ENCODE data around the gene PKHD1. TPM values are rescaled to one million over a fixed set of nuclear protein-coding genes. Genes with fewer than 3 reads are reported as not detected.
A peak's percentile ranks its signal among the peaks of the same experiment; 100 is the strongest.

The PKHD1 gene
- total RNA-seq, 4 donors from 2014 or later, result 0.09 to 0.83 (median 0.29) TPM; not detected in 1

GRCh38 chr6:52049252-52050050, 38.0 kb downstream of the PKHD1 start:
- H3K4me3 ChIP-seq, result no peak overlapping the region
- no peaks in the 10 kb centered on the region for H3K9me3 ChIP-seq
- DNase-seq, result no peak
- H3K27me3 ChIP-seq, result no peaks in the 10 kb centered on the region
- peaks cover 0 to 3% of the 10 kb centered on the region in 2 donors for H3K4me1 ChIP-seq
- TF ChIP-seq POLR2A (IDR thresholded peaks at IDR 0.05) (no peak), CTCF (IDR thresholded peaks at IDR 0.05) (peak; percentile 29 to 52 (median 39))
- intact Hi-C loops (cut with DNase I; ENCODE audit: low total_unique reads), result no loop called here
- H3K27ac ChIP-seq, result no peak overlapping the region
- H3K36me3 ChIP-seq, result no peaks in the 10 kb centered on the region

GRCh38 chr6:52046456-52046855, 41.0 kb downstream of the PKHD1 start:
- intact Hi-C loops (cut with DNase I; ENCODE audit: low total_unique reads), result no loop called here
- H3K27ac ChIP-seq, result no peak overlapping the region
- H3K4me1 ChIP-seq, result peaks cover 0 to 3% of the 10 kb centered on the region in 2 donors
- H3K27me3 ChIP-seq, result no peaks in the 10 kb centered on the region
- DNase-seq, result no peak
- TF ChIP-seq CTCF (IDR thresholded peaks at IDR 0.05) (no peak), POLR2A (IDR thresholded peaks at IDR 0.05) (no peak)
- no peaks in the 10 kb centered on the region for H3K36me3 ChIP-seq
- no peak overlapping the region for H3K4me3 ChIP-seq
- H3K9me3 ChIP-seq, result no peaks in the 10 kb centered on the region

- Histone ChIP-seq H3K4me3 (no peak overlapping the region), H3K27ac (no peak overlapping the region), H3K36me3 (no peaks in the 10 kb centered on the region), H3K4me1 (peaks cover 0 to 3% of the 10 kb centered on the region in 2 donors), H3K9me3 (no peaks in the 10 kb centered on the region), H3K27me3 (no peaks in the 10 kb centered on the region)
- intact Hi-C loops (cut with DNase I; ENCODE audit: low total_unique reads), result no loop called here
- no peak for DNase-seq
- TF ChIP-seq CTCF (IDR thresholded peaks at IDR 0.05) (no peak), POLR2A (IDR thresholded peaks at IDR 0.05) (no peak)
Measured at GRCh38 chr6:52045481-52045880, 41.9 kb downstream of the PKHD1 start.

- no peak for TF ChIP-seq CTCF (IDR thresholded peaks at IDR 0.05)
- Histone ChIP-seq H3K4me1 (peaks cover 0 to 3% of the 10 kb centered on the region in 2 donors), H3K36me3 (no peaks in the 10 kb centered on the region), H3K4me3 (no peak overlapping the region), H3K27me3 (no peaks in the 10 kb centered on the region), H3K27ac (no peak overlapping the region), H3K9me3 (no peaks in the 10 kb centered on the region)
- DNase-seq, result no peak
- intact Hi-C loops (cut with DNase I; ENCODE audit: low total_unique reads), result no loop called here
Measured at GRCh38 chr6:52045033-52045432, 42.4 kb downstream of the PKHD1 start.

GRCh38 chr6:52042141-52042885, 45.1 kb downstream of the PKHD1 start:
- intact Hi-C loops (cut with DNase I; ENCODE audit: low total_unique reads), result no loop called here
- H3K27ac ChIP-seq, result no peak overlapping the region
- peaks cover 0 to 3% of the 10 kb centered on the region in 2 donors for H3K4me1 ChIP-seq
- DNase-seq, result no peak
- no peaks in the 10 kb centered on the region for H3K36me3 ChIP-seq
- H3K4me3 ChIP-seq, result no peak overlapping the region
- H3K9me3 ChIP-seq, result no peaks in the 10 kb centered on the region
- no peaks in the 10 kb centered on the region for H3K27me3 ChIP-seq
- TF ChIP-seq CTCF (IDR thresholded peaks at IDR 0.05) (no peak), POLR2A (IDR thresholded peaks at IDR 0.05) (no peak)

Measured in uterus (tissue), 4 donors.